GM12892 (cell line): ENCODE measurements around the gene SFMBT1.

Experiments
- DNase-seq: peaks from one replicate; pipeline ENCODE4 v3.0.0; 2011; ENCODE audit not compliant: insufficient read length
- FAIRE-seq: peaks from 2 replicates; lab custom pipeline; 2011; peaks lifted over from hg19 to GRCh38; lab: Jason Lieb, UNC
- POLR2A ChIP-seq: IDR thresholded peaks from 2 replicates; pipeline ENCODE4 v1.6.1; 2011; ENCODE audit warnings: low read depth, low read length, control low read depth
- POLR2AphosphoS5 ChIP-seq: IDR thresholded peaks from 2 replicates; pipeline ENCODE4 v1.6.1; 2011; ENCODE audit warnings: low read depth, low read length, control low read depth
- TAF1 ChIP-seq: IDR thresholded peaks from 2 replicates; pipeline ENCODE4 v1.6.1; 2011; ENCODE audit warnings: low read depth, mild to moderate bottlenecking, control low read depth, low read length, borderline replicate concordance

Gene SFMBT1

GRCh38 chr3:52967398-52967797 lies 78.5 kb downstream of the SFMBT1 start:
- no peak for TF ChIP-seq POLR2A
- no peak for TF ChIP-seq TAF1
- no peak for TF ChIP-seq POLR2AphosphoS5
- no peak for FAIRE-seq
- no peak for DNase-seq

- FAIRE-seq: no peak
Observed at GRCh38 chr3:52962160-52962559, 83.7 kb downstream of the SFMBT1 start.

GRCh38 chr3:52959773-52960172 lies 86.1 kb downstream of the SFMBT1 start:
- FAIRE-seq (no peak), DNase-seq (no peak)
- TF ChIP-seq POLR2AphosphoS5 (no peak), POLR2A (no peak), TAF1 (no peak)

More at GRCh38 chr3:52962160-52962559, 83.7 kb downstream of the SFMBT1 start:
- no peak for TF ChIP-seq POLR2AphosphoS5
- TF ChIP-seq TAF1: no peak
- TF ChIP-seq POLR2A: no peak
- no peak for DNase-seq

- no peak for TF ChIP-seq TAF1
- no peak for TF ChIP-seq POLR2A
- no peak for TF ChIP-seq POLR2AphosphoS5
- FAIRE-seq (no peak), DNase-seq (no peak)
Observed at GRCh38 chr3:52939600-52939999, 106.3 kb downstream of the SFMBT1 start.

GRCh38 chr3:52934630-52935530 lies 111.0 kb downstream of the SFMBT1 start:
- DNase-seq (peak; percentile 24), FAIRE-seq (peak; percentile 93)
- no peak for TF ChIP-seq POLR2A
- no peak for TF ChIP-seq POLR2AphosphoS5
- no peak for TF ChIP-seq TAF1

- no peak for DNase-seq
- peak; percentile 24 for FAIRE-seq
- TF ChIP-seq POLR2A (no peak), POLR2AphosphoS5 (no peak), TAF1 (no peak)
Observed at GRCh38 chr3:52931889-52932288, 114.0 kb downstream of the SFMBT1 start.

- TF ChIP-seq POLR2A (no peak), TAF1 (no peak)
- DNase-seq (no peak), FAIRE-seq (no peak)
Observed at GRCh38 chr3:52931328-52931727, 114.5 kb downstream of the SFMBT1 start.

GRCh38 chr3:52930748-52931147 lies 115.1 kb downstream of the SFMBT1 start:
- TF ChIP-seq POLR2AphosphoS5 (no peak), TAF1 (no peak)
- DNase-seq (no peak), FAIRE-seq (peak; percentile 36)

GRCh38 chr3:52926554-52926953 lies 119.3 kb downstream of the SFMBT1 start:
- TF ChIP-seq TAF1: no peak
- FAIRE-seq: no peak
- no peak for DNase-seq

- DNase-seq (no peak), FAIRE-seq (no peak)
Observed at GRCh38 chr3:52925405-52926313, 120.2 kb downstream of the SFMBT1 start.

GRCh38 chr3:52923963-52924362 lies 121.9 kb downstream of the SFMBT1 start:
- TF ChIP-seq TAF1 (no peak), POLR2AphosphoS5 (no peak)
- no peak for DNase-seq
- no peak for FAIRE-seq

More at GRCh38 chr3:52925405-52926313, 120.2 kb downstream of the SFMBT1 start:
- no peak for TF ChIP-seq TAF1
- no peak for TF ChIP-seq POLR2A
- TF ChIP-seq POLR2AphosphoS5: no peak

GRCh38 chr3:52920841-52921240 lies 125.0 kb downstream of the SFMBT1 start:
- FAIRE-seq: no peak
- no peak for DNase-seq
- no peak for TF ChIP-seq TAF1
- TF ChIP-seq POLR2A: no peak
- no peak for TF ChIP-seq POLR2AphosphoS5

- DNase-seq (no peak), FAIRE-seq (no peak)
- TF ChIP-seq POLR2A (no peak), POLR2AphosphoS5 (no peak), TAF1 (no peak)
Observed at GRCh38 chr3:52917044-52917443, 128.8 kb downstream of the SFMBT1 start.
